ENCODE data around the gene CCDC196. TPM values are rescaled to one million over a fixed set of nuclear protein-coding genes. Genes with fewer than 3 reads are reported as not detected.
A peak's percentile ranks its signal among the peaks of the same experiment; 100 is the strongest.
"Not testable (repeated sequence)": the region's sequence is repeated elsewhere in the genome, so short reads cannot be mapped to it uniquely, and the experiment has no call there.

The CCDC196 gene
- total RNA-seq, 2 experiments from 2014 or later, result not detected

DNA sequence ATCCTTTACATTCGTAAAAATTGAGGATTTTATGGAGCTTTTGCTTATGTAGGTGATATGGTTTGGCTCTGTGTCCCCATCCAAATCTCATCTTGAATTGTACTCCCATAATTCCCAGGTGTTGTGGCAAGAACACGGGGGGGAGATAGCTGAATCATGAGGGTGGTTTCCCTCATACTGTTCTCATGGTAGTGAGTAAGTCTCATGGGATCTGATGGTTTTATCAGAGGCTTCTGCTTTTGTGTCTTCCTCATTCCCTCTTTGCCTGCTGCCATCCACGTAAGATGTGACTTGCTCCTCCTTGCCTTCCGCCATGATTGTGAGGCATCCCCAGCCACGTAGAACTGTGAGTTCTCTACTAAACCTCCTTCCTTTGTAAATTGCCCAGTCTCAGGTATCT lies 16.7 kb downstream of the CCDC196 start:
- POLR2A ChIA-PET; H3K27ac Mint-ChIP-seq; DNase-seq; H3K9me3 Mint-ChIP-seq; H3K36me3 Mint-ChIP-seq (ENCODE audit: low read depth); H3K27me3 Mint-ChIP-seq; CTCF ChIA-PET; H3K4me3 Mint-ChIP-seq: not testable (repeated sequence)
- peaks cover 13% of the 10 kb centered on the region for H3K4me1 Mint-ChIP-seq

DNA sequence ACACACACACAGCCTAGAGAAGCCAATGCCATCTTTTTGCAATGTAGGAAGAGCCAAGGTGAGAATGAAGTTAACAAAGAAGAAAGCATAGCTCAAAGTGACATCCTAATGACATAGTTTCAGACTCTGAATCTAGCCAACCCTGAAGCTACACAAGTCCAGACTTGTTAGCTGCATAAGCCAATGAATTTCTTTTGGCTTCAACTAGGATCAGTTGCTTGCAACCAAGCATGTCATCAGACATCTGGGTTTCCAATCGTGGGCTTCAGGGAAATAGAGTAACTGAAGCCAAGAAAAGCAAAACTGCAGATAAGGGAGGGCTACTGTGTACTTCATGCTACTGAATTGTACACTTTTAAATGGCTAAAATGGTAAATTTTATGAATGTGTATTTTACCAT lies 17.4 kb downstream of the CCDC196 start:
- no peak for DNase-seq
- H3K9me3 Mint-ChIP-seq, result no peaks in the 10 kb centered on the region
- ChIA-PET CTCF (interaction anchor here (0.6 kb wide), 1 partner anchor 1795 kb away, joined by 3 read pairs; no protein-coding TSS in a partner anchor), POLR2A (no interaction called here)
- H3K36me3 Mint-ChIP-seq (ENCODE audit: low read depth), result no peaks in the 10 kb centered on the region
- H3K27me3 Mint-ChIP-seq, result no peaks in the 10 kb centered on the region
- no peak overlapping the region for H3K4me3 Mint-ChIP-seq
- H3K4me1 Mint-ChIP-seq, result peaks cover 13% of the 10 kb centered on the region
- H3K27ac Mint-ChIP-seq, result no peak overlapping the region

DNA sequence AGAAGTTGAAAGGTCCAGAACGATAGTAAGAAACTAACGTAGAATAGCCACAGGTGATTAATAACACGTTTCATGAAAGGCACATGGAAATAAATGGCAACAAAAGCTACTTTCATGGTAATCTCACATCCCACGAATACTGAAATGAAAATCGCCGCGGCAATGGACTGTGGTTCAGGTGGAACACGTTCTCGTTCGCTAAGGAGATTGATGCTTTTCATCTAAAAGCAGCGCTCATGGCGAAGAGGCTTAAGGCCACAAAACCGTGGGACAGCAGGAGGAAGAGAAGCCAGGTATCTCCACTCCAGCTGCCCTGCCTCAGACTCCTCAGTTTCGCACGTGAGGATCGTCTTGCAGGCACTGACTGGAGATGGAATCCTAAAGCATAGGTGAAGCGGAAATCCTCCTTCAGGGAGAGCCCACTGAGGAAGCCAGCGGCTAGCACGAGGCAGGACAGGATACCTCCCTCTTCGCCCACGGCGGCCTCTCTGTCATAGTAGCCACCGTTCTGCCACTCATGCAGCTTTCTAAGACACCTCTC lies 21.1 kb downstream of the CCDC196 start:
- DNase-seq, result no peak
- Mint-ChIP-seq H3K36me3 (ENCODE audit: low read depth) (no peaks in the 10 kb centered on the region), H3K4me1 (peaks cover 37% of the 10 kb centered on the region)

DNA sequence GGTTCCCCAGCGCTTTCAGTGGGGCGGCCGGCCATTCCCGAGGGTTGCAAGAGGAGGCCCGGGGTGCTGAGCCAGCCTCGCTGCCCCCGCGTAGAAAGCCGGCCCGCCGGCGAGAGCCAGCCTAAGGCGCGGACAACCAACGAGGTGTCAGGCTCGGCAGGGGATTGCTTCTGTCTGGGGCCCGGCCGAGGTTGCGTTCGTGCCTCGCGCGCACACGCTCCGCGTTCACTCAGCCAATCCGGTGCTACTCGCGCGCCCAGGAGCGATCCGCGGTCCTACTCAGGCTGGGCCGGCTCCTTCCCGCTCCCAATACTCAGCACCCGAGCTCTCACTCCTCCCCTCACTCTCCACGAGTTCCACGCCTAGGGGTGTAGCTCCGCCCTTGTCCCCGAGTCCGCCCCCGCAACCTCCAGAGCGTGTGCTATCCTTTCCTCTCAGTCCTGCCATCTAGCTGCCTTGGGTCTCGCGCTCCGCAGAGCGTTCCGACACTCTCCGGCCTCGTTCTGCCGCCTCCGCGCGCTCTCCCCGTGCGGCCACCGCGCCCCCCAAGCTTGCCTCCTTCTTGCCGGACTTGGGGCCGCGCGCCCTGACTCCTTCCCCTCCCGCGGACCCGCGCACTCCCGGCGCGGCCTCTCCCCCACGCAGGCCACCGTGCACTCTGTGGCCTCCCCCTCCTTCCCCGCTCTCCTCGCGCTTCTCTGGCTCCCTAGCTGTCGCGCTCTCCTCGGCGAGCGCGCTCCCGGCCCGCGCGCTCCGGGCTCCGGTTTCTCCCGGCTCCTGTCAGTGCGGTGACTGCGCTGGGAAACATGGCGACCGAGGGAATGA lies 21.8 kb downstream of the CCDC196 start, which contains the start of gene GPHN:
GPHN (plus strand) TSS at position 426 of the 825 bp plus-strand sequence.
- peaks cover 23% of the 10 kb centered on the region for H3K27me3 Mint-ChIP-seq
- ChIA-PET POLR2A (interaction anchor here (1.0 to 1.9 kb wide), 6 partner anchors 9 to 1096 kb away, joined by 3 to 8 read pairs (median 4); partner anchors contain the start of genes ATP6V1D and EIF2S1), CTCF (interaction anchor here (0.6 to 2.1 kb wide), 8 partner anchors 9 to 1153 kb away, joined by 3 to 8 read pairs (median 4); partner anchors contain the start of genes ATP6V1D and EIF2S1)
- peak; percentile 93 for DNase-seq
- H3K4me1 Mint-ChIP-seq, result peaks cover 39% of the 10 kb centered on the region
- no peaks in the 10 kb centered on the region for H3K9me3 Mint-ChIP-seq
- H3K27ac Mint-ChIP-seq, result peak within 1 kb of the TSS; percentile 83
- no peaks in the 10 kb centered on the region for H3K36me3 Mint-ChIP-seq (ENCODE audit: low read depth)
- peak within 1 kb of the TSS; percentile 95 for H3K4me3 Mint-ChIP-seq

More for the DNA sequence above, 21.1 kb downstream of the CCDC196 start:
- peak overlapping the region; percentile 95 for H3K4me3 Mint-ChIP-seq
- peaks cover 23% of the 10 kb centered on the region for H3K27me3 Mint-ChIP-seq
- H3K27ac Mint-ChIP-seq, result peak overlapping the region; percentile 83
- ChIA-PET CTCF (interaction anchor here (0.6 to 2.1 kb wide), 7 partner anchors 10 to 853 kb away, joined by 3 to 8 read pairs (median 3); partner anchors contain the start of genes ATP6V1D and EIF2S1), POLR2A (interaction anchor here (1.0 to 1.9 kb wide), 6 partner anchors 8 to 1096 kb away, joined by 3 to 8 read pairs (median 4); partner anchors contain the start of genes ATP6V1D and EIF2S1)
- no peaks in the 10 kb centered on the region for H3K9me3 Mint-ChIP-seq

DNA sequence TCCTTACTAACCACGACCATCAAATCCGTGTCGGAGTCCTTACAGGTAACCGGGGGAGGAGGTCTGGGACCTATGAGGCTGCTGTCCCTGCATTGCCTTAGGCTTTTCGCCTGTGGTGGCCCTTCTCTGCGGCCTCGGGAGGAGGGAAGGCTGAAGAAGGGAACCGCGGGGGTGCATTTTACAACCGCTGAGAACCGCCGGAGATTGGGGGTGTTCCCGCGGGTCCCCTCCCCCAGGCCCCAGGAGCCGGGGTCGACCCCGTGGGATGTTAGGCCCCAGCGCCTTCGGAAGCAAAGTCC lies 22.3 kb downstream of the CCDC196 start:
- POLR2A ChIA-PET, result interaction anchor here (1.4 kb wide), 1 partner anchor 1097 kb away, joined by 4 read pairs; no protein-coding TSS in a partner anchor
- H3K4me3 Mint-ChIP-seq, result peak overlapping the region; percentile 95
- H3K4me1 Mint-ChIP-seq, result peaks cover 43% of the 10 kb centered on the region
- DNase-seq, result no peak
- peaks cover 23% of the 10 kb centered on the region for H3K27me3 Mint-ChIP-seq
- H3K36me3 Mint-ChIP-seq (ENCODE audit: low read depth), result no peaks in the 10 kb centered on the region
- H3K9me3 Mint-ChIP-seq, result no peaks in the 10 kb centered on the region
- peak overlapping the region; percentile 83 for H3K27ac Mint-ChIP-seq
- CTCF ChIA-PET, result interaction anchor here (0.6 to 2.1 kb wide), 7 partner anchors 10 to 1153 kb away, joined by 3 to 8 read pairs (median 4); partner anchors contain the start of genes ATP6V1D and EIF2S1

DNA sequence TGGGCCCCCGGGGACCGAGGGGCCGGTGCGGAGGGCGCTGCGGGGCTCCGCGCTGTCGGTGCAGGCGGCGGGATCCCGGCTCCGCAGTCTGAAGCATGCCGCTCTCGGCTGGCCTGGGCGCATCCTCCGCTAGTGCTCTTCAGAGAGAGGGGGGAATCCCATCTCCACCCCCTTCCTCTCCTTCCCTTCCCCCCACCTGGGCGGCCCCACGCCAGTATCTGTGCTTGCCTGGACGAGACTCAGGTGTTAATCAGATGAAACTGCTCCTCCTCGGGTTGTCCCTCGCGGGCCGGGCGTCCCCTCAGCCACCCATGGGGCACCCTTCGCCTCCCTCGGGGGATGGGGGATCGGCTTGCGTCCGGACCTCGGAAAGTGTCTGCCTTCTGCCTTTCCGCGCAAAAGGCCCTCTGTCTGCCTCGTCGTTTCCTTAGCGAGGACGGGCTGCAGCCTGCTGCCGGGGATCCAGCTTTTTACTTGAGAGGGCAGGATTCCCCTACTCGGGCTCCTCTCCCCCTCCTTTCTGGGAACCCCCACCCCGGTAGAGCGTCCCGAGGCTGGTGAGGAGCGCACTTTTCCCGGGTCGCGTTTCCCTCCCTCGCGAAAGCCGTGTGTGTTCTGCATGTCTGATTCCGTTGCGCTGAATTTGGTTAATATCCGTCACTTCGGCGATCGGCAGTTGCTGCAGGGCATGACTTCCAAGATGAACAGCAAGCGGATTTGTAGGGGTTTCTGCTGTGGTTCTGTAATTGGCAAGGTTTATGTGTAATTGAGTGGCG lies 22.9 kb downstream of the CCDC196 start:
- Mint-ChIP-seq H3K9me3 (no peaks in the 10 kb centered on the region), H3K4me3 (peak overlapping the region; percentile 86), H3K27ac (peak overlapping the region; percentile 59), H3K27me3 (peaks cover 23% of the 10 kb centered on the region), H3K4me1 (peaks cover 44% of the 10 kb centered on the region), H3K36me3 (ENCODE audit: low read depth) (no peaks in the 10 kb centered on the region)
- ChIA-PET POLR2A (interaction anchor here (1.4 kb wide), 1 partner anchor 1097 kb away, joined by 4 read pairs; no protein-coding TSS in a partner anchor), CTCF (interaction anchor here (1.1 to 2.1 kb wide), 2 partner anchors 10 to 14 kb away, joined by 4 to 8 read pairs; no protein-coding TSS in a partner anchor)
- DNase-seq, result peak; percentile 42

DNA sequence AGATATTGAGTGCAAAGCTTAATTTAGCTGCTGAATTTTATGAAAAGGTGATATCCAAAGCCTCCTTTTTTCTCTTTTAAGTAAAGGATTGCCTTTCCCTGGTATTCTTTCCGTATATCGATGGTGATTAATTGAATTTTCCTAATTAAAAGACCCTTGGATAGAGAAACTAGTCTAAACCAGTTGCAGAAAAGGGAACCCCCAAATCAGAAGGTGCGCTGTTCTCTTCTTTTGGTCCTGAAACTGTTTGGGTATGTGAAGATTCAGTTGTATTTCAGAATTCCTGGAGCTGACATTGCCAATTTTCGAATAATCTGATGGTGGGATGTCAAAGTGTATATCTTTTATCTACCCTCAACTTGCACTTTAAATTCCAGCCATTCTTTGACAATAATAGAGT lies 23.7 kb downstream of the CCDC196 start:
- no peak for DNase-seq
- no peaks in the 10 kb centered on the region for H3K36me3 Mint-ChIP-seq (ENCODE audit: low read depth)
- peaks cover 44% of the 10 kb centered on the region for H3K4me1 Mint-ChIP-seq
- ChIA-PET CTCF (interaction anchor here (1.2 kb wide), 1 partner anchor 13 kb away, joined by 3 read pairs; no protein-coding TSS in a partner anchor), POLR2A (no interaction called here)
- no peak overlapping the region for H3K27ac Mint-ChIP-seq
- H3K27me3 Mint-ChIP-seq, result peaks cover 27% of the 10 kb centered on the region
- peak overlapping the region; percentile 86 for H3K4me3 Mint-ChIP-seq
- H3K9me3 Mint-ChIP-seq, result no peaks in the 10 kb centered on the region

DNA sequence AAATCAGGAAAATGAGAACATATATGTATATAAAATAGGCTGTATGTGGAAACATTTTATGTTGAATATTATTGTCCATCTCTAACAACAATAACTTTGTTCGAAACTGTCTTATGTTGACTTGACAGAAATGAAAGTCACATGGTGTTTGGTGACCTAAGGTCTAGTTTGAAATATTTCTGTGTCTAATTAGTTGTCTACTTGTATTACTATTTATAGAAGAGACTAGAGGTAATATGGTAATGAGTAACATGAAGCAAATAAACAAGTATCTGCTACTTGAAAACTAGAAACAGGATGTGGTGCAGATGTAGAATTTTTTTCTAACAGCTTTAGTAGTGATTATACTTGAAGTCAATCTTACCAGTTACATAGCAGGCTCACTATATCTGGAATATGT lies 25.7 kb downstream of the CCDC196 start:
- H3K4me1 Mint-ChIP-seq, result peaks cover 36% of the 10 kb centered on the region
- POLR2A ChIA-PET, result no interaction called here
- H3K27me3 Mint-ChIP-seq, result peaks cover 27% of the 10 kb centered on the region
- no peaks in the 10 kb centered on the region for H3K36me3 Mint-ChIP-seq (ENCODE audit: low read depth)
- H3K9me3 Mint-ChIP-seq, result no peaks in the 10 kb centered on the region
- CTCF ChIA-PET, result no interaction called here
- no peak overlapping the region for H3K27ac Mint-ChIP-seq
- no peak for DNase-seq
- H3K4me3 Mint-ChIP-seq, result no peak overlapping the region

DNA sequence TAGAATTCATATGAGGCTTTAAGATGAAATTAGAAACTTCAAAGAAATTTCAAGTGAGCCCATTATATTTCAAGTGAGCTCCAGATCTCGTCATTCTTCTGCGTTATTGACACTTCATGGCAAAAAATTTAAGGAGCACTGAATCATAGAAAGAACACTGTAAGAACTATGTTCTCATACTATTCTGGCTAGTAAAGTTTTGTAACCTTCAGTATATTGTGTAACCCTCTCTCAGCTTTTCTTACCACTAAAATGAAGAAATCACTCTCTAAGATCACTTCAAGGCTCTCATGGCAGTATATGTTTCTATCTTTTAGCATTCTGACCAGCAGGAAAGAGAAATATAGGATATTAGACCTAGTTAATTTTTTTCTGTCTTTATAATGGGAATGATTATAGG lies 28.0 kb downstream of the CCDC196 start:
- Mint-ChIP-seq H3K9me3 (no peaks in the 10 kb centered on the region), H3K36me3 (ENCODE audit: low read depth) (no peaks in the 10 kb centered on the region), H3K27ac (no peak overlapping the region), H3K27me3 (peaks cover 25% of the 10 kb centered on the region), H3K4me1 (peaks cover 30% of the 10 kb centered on the region), H3K4me3 (no peak overlapping the region)
- CTCF ChIA-PET, result no interaction called here
- DNase-seq, result no peak
- POLR2A ChIA-PET, result no interaction called here

DNA sequence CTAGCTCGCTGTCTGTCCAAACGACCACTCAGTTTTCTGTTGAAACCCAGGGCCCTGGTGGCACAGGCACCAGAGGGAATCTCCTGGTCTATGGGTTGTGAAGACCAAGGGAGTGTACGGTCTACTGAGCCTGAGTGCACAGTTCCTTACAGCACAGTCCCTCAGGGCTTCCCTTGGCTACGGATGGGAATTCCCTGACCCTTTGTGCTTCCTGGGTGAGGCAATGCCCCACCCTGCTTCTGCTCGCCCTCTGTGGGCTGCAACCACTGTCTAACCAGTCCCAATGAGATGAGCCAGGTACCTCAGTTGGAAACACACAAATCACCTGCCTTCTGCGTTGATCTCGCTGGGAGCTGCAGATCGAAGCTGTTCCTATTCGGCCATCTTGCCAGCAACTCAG lies 44.4 kb downstream of the CCDC196 start:
- Mint-ChIP-seq H3K36me3 (ENCODE audit: low read depth) (peaks cover 5% of the 10 kb centered on the region), H3K27me3 (no peaks in the 10 kb centered on the region), H3K4me3 (no peak overlapping the region), H3K9me3 (peaks cover 9% of the 10 kb centered on the region), H3K27ac (no peak overlapping the region), H3K4me1 (peaks cover 1% of the 10 kb centered on the region)
- POLR2A ChIA-PET, result no interaction called here
- CTCF ChIA-PET, result no interaction called here
- no peak for DNase-seq

DNA sequence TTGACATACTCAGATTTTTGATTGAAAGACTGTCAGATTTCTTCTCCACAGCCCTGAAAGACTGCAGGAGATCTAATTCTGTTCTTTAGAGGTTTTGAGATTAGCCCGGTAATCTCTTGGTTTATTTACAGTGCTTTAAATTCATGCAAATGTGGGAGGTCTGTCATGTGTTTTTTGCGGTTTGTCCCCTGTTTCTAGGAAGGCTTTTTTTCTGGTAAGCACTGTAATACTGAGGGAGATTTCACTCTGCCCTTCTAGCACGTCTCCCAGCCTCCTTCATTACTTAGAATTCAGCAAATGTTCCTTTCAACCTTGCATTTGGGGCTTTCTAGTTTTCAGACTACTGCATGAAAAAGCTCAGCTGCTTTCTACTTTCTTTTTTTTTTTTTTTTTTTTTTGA lies 52.9 kb downstream of the CCDC196 start:
- no peaks in the 10 kb centered on the region for H3K27me3 Mint-ChIP-seq
- ChIA-PET POLR2A (interaction anchor here (1.0 kb wide), 1 partner anchor 32 kb away, joined by 3 read pairs; the partner anchor contains the start of gene GPHN), CTCF (no interaction called here)
- peaks cover 11% of the 10 kb centered on the region for H3K4me1 Mint-ChIP-seq
- no peak overlapping the region for H3K4me3 Mint-ChIP-seq
- no peaks in the 10 kb centered on the region for H3K9me3 Mint-ChIP-seq
- H3K27ac Mint-ChIP-seq, result no peak overlapping the region
- DNase-seq, result no peak
- H3K36me3 Mint-ChIP-seq (ENCODE audit: low read depth), result no peaks in the 10 kb centered on the region

DNA sequence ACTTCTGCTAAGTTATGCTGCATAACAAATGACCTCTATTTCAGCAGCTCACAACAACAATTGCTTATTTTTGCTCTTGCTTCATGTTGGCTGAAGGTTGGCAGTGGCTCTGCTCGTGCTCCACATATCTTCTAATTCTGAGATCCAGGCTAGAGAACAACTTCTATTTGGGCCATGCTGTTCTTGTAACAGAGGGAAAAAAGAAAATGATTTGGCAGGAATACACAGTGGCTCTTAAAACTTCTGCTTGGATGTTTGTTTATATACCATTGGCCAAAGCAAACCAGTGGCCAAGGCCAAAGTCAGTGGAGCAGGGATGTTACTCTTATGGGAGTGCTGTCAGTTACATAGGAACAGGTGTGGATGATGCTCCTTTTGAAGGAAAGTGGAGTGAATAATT lies 53.9 kb downstream of the CCDC196 start:
- CTCF ChIA-PET, result no interaction called here
- Mint-ChIP-seq H3K36me3 (ENCODE audit: low read depth) (no peaks in the 10 kb centered on the region), H3K4me1 (peaks cover 11% of the 10 kb centered on the region), H3K4me3 (no peak overlapping the region), H3K9me3 (no peaks in the 10 kb centered on the region), H3K27me3 (no peaks in the 10 kb centered on the region), H3K27ac (no peak overlapping the region)
- POLR2A ChIA-PET, result no interaction called here
- no peak for DNase-seq

DNA sequence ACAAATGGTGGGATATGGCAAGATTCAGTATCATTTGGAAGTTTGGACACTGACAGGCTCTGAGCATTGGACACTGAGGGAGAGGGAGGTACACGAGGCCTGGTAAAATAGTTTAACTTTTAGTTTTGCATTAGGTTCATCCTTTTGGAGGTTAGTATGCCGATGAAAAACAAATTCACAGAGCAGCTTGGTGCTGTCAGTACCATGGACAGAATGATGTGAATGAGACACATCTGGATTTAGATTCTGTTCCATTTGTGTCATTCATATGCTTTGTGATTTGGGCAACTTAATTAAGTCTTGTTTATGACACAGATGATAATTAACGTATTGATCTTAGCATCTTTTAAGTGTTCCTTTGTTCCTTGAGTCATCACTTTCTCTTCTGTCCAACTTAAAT lies 55.5 kb downstream of the CCDC196 start:
- H3K27ac Mint-ChIP-seq, result no peak overlapping the region

More for the DNA sequence above, 55.5 kb downstream of the CCDC196 start:
- no peaks in the 10 kb centered on the region for H3K27me3 Mint-ChIP-seq
- ChIA-PET CTCF (no interaction called here), POLR2A (no interaction called here)
- H3K9me3 Mint-ChIP-seq, result no peaks in the 10 kb centered on the region
- H3K4me3 Mint-ChIP-seq, result no peak overlapping the region
- peaks cover 11% of the 10 kb centered on the region for H3K4me1 Mint-ChIP-seq
- no peak for DNase-seq
- H3K36me3 Mint-ChIP-seq (ENCODE audit: low read depth), result no peaks in the 10 kb centered on the region
